Erythroblast (primary cell): ENCODE results near the gene PIGP.

ENCODE experiments used
- GATA1 ChIP-seq: IDR thresholded peaks from 2 replicates; pipeline ENCODE4 v1.6.1; 2011; ENCODE audit warnings: low read depth, mild to moderate bottlenecking, control low read depth, low read length, moderate library complexity
- POLR2A ChIP-seq: IDR thresholded peaks from 2 replicates; pipeline ENCODE4 v1.6.1; 2011; ENCODE audit warnings: mild to moderate bottlenecking, low read length

DNA sequence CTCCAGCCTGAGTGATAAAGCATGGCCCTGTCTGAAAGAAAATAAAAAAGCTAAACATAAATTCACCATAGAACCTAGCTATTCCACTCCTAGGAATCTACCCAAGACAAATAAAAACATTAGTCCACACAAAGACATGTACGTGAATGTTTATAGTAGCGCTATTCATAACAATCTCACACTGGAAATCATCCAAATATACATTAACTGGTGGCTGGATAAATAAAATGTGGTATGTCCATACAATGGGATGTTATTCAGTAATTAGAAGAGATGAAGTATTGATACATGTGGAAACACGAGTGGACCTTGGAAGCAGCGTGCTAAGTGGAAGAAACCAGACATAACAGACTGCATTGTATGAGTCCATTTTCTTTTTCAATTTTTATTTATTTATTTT is 36.7 kb downstream of the PIGP start:
- TF ChIP-seq POLR2A (no peak), GATA1 (no peak)
